ENCODE results near the gene PPP1R13B.
A peak's percentile ranks its signal among the peaks of the same experiment; 100 is the strongest.

The PPP1R13B gene

DNA sequence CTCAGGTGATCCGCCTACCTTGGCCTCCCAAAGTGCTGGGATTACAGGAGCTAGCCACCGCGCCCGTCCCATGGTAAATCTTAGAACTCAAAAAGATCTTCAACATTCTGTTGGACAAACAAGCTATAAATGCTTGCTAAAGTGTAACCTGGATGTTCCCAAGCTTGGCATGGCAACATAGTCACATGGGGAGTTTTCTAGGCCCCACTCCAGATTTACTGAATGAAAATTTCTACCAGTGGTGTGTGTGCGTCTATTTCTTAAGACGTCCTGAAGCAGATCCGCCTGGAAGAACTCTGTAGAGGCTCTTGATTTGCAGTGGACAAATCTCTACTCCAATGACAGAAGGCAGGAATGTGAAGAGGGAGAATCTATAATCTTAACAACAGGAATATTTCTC lies 71.9 kb downstream of the PPP1R13B start:
- no peak overlapping the region for H3K4me3 ChIP-seq (ENCODE audit: low read depth, low read length)
- TF ChIP-seq, protein P1, sequence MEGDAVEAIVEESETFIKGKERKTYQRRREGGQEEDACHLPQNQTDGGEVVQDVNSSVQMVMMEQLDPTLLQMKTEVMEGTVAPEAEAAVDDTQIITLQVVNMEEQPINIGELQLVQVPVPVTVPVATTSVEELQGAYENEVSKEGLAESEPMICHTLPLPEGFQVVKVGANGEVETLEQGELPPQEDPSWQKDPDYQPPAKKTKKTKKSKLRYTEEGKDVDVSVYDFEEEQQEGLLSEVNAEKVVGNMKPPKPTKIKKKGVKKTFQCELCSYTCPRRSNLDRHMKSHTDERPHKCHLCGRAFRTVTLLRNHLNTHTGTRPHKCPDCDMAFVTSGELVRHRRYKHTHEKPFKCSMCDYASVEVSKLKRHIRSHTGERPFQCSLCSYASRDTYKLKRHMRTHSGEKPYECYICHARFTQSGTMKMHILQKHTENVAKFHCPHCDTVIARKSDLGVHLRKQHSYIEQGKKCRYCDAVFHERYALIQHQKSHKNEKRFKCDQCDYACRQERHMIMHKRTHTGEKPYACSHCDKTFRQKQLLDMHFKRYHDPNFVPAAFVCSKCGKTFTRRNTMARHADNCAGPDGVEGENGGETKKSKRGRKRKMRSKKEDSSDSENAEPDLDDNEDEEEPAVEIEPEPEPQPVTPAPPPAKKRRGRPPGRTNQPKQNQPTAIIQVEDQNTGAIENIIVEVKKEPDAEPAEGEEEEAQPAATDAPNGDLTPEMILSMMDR (IDR thresholded peaks at IDR 0.05; ENCODE audit: control insufficient read depth, extremely low read depth, insufficient read depth) = no peak
- DNase-seq (ENCODE audit: low read depth) = peak; percentile 90

DNA sequence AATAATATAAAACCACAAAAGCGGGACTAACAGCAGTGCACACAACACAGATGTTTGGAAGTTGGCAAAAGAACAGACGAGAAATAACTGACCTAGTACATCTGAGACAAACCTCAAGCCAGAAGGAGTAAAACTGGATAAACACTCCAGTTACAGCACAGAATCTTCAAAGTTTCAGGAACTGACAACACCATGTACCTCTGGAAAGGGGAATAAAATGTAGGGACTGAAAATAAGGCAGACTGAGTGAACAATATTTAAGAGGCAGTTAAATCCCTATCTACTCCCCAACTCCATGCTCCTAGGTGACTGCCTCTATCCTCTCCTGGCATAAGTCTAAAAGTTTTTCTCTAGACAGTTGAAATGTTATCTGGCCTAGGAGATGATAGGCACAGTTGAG lies 73.9 kb downstream of the PPP1R13B start:
- DNase-seq (ENCODE audit: low read depth) = no peak
- TF ChIP-seq, protein P1 (IDR thresholded peaks at IDR 0.05; ENCODE audit: control insufficient read depth, extremely low read depth, insufficient read depth) = no peak
- H3K4me3 ChIP-seq (ENCODE audit: low read depth, low read length) = no peak overlapping the region

DNA sequence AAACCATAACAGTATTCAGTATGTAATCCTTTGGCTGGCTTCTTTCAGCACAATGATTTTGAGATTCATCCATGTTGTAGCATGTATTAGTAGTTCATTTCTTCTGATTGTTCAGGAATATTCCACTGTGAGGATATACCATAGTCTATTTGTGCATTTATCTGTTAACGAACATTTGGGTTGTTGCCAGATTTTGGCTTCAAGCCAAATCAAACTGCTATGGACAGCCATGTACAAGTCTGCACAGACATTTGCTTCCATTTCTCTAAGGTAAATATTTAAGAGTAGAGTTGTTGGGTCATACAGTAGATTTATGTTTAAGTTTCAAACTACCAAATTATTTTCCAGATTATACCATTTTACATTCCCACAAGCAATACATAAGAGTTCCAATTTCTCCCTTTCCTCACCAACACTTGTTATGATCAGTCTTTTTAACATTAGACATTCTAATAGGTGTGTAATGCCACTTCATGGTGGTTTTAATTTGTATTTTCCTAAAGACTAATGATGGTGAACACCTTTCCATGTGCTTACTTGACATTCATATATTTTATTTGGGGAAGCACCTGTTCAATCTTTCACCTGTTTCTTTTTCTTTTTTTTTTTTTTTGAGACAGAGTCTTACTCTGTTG lies 75.2 kb downstream of the PPP1R13B start:
- TF ChIP-seq, protein P1 (IDR thresholded peaks at IDR 0.05; ENCODE audit: control insufficient read depth, extremely low read depth, insufficient read depth) = no peak
- DNase-seq (ENCODE audit: low read depth) = peak; percentile 86
- no peak overlapping the region for H3K4me3 ChIP-seq (ENCODE audit: low read depth, low read length)

DNA sequence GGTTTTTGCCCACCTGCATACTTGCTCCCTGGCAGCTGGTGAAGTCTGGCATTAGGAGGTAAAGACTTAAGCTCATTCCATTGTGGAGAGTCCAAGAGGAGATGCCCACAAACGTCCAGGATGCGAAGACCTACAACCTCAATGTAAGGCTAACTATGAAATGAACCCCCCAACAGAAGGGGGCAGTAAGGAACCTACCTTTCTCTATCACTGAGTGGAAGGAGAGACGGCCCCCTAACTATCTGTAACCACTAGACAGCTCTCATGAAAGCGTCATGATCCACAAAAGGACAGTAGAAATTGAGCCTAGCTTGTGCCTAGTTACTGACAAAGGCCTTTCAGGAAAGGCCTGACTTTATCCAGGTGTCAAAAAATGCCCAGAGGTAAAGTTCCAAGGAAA lies 76.5 kb downstream of the PPP1R13B start:
- no peak for DNase-seq (ENCODE audit: low read depth)
- H3K4me3 ChIP-seq (ENCODE audit: low read depth, low read length) = no peak overlapping the region
- TF ChIP-seq, protein P1 (IDR thresholded peaks at IDR 0.05; ENCODE audit: control insufficient read depth, extremely low read depth, insufficient read depth) = no peak

DNA sequence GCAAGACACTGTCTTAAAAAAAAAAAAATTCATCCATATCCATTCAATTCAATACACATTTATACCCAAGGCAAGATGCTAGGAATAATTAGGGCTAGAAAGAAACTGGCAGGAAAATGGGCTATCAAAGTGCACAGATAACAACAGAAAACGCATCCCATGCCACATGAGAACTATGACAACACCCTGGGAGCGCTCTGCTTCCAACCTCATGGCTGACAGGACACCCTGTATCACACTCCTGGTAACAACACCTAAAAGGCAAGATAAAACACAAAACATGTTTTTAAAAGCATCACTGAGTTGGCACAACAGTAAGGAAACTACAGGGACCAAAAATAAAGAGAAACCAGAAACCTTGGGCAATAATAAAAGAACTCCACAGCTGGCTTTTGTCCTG lies 76.9 kb downstream of the PPP1R13B start:
- TF ChIP-seq, protein P1 (IDR thresholded peaks at IDR 0.05; ENCODE audit: control insufficient read depth, extremely low read depth, insufficient read depth) = no peak
- no peak overlapping the region for H3K4me3 ChIP-seq (ENCODE audit: low read depth, low read length)
- DNase-seq (ENCODE audit: low read depth) = no peak

DNA sequence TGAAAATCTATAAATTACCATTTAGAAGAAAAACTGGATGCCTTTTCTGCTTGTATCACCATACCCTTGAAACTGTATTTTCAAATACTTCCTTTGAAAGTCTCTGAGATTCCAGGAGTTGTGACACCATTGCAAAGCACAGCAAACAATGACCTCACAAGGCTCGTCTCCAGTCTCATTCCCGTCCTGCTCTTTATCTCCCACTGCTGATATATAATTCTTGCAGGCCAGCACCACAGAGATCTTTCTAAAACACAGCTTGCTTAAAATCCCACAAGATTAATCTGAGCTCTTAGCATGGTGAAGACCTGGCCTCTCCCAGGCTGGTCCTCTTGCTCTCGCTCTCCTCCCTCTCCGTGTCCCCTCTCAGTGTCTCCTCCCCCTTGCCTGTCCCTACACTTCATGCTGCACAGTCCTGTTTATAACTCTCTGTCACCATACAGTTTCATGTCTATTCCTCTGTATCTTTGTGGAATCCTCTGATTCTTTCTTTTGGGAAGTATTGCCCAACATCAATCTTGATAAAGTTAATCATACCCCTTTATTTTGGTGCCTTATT lies 80.0 kb downstream of the PPP1R13B start:
- H3K4me3 ChIP-seq (ENCODE audit: low read depth, low read length) = no peak overlapping the region
- TF ChIP-seq, protein P1 (IDR thresholded peaks at IDR 0.05; ENCODE audit: control insufficient read depth, extremely low read depth, insufficient read depth) = no peak
- DNase-seq (ENCODE audit: low read depth) = no peak

DNA sequence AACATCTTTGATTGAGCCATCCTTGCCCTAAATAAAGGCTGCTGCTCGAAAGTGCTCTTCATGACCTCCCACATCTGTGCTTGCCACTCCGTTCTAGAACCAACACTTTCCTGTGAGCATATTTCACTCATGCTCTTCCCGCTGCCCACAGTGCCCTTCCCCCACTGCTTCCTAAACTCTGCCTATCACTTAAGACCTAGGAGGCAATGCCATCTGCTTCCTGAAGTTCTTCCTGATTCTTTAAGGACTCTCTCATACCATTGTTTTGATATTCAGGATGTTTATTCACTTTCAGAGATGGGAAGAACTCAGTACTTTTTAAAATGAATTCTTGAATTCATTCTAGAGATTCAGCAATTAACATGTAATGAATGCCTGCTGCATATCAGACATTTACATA lies 81.8 kb downstream of the PPP1R13B start:
- no peak overlapping the region for H3K4me3 ChIP-seq (ENCODE audit: low read depth, low read length)
- TF ChIP-seq, protein P1 (IDR thresholded peaks at IDR 0.05; ENCODE audit: control insufficient read depth, extremely low read depth, insufficient read depth) = no peak
- no peak for DNase-seq (ENCODE audit: low read depth)

Data from LNCaP clone FGC (cell line).